Measurements from ENCODE around the gene PRPF4.
"Not testable (repeated sequence)": the region's sequence is repeated elsewhere in the genome, so short reads cannot be mapped to it uniquely, and the experiment has no call there.

PRPF4 gene

DNA sequence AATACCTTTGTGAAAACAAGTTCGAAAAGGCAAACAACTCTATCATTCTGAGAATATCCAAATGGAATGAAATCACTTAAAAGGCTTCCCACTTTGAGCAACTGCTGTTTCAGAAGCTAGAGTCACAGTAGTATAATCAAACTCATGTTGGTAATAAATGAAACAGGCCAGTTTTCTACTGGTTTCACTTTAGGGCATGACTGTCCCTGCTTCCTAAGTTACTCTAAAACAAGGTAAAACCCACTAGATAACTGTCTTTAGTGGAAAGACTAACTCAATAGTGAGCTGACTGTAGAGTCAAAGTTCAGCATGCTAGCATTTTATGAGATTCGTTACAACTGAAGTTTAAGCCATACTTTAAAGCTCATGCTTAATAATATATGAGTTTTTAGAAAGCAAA lies 6.1 kb upstream of the PRPF4 start:
- DNase-seq, result no peak

GRCh38 chr9:113269871-113270270 lies 5.6 kb upstream of the PRPF4 start:
- DNase-seq, result no peak

DNA sequence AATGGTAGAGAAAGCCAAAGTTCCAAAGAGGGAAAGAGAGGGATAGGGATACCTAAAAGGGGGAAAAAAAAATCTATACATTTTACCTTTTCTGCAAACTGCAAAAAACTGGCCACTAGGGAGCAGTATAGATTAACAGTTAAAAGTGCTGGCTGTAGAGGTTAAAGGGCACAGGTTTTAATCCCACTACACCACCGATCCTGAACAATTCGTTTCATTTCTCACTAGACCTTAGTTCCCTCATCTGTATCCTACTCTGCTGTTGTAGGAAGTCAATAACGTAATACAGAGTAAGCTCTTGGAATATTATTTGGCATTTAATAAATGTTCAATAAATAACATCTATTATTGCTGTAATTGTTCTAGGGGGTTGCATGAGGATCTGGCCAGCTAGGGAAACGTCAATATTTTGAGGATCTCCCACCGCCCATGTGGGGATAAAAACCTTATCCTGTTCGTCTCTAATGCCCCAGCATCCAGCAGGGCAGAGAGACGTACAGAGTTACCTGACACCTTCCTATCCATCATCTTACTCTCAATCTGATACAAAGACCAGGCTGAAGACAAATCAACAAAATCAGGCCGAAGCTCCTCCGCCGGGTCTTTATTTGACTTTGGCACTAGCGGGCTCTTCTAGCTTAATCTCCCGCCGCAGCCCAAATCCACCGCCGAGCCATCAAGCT lies 843 bp upstream of the PRPF4 start:
- DNase-seq, result peak; percentile 64

DNA sequence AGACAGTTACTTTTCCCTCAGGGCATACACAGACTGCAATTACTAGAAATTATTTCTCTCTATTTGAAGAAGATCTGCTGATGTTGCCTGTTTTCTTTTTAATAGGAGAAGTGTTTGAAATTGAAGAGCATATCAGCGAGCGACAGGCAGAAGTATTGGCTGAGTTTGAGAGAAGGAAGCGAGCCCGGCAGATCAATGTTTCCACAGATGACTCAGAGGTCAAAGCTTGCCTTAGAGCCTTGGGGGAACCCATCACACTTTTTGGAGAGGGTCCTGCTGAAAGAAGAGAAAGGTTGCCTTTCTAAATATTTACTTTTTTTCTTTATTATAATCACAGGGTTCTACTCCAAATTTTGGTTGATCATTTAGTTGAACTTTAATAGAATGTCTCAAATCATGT lies 3.4 kb downstream of the PRPF4 start:
- DNase-seq, result no peak

DNA sequence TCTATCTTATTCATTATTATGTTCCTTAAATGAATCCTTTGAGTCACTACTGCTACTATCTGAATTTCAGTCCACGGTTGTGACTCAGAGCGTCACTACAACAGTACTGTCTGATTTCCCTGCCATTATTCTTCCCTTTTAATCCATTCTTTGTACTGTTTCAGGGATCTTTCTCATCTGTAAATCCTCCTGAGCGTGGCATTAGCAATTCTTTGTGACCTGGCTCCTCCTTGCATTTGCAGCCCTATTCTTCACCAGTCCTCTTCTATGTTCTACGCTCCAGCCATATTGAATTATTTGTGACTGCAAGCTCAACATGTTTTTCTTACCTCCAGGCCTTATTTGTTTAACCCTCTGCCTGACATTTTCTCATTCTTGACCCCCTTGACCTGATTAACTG lies 5.9 kb downstream of the PRPF4 start:
- no peak for DNase-seq

- DNase-seq, result no peak
These were observed 13.6 kb downstream of the PRPF4 start for GRCh38 chr9:113289091-113289490.

- DNase-seq, result no peak
These were observed 14.7 kb downstream of the PRPF4 start for GRCh38 chr9:113290052-113290607.

DNA sequence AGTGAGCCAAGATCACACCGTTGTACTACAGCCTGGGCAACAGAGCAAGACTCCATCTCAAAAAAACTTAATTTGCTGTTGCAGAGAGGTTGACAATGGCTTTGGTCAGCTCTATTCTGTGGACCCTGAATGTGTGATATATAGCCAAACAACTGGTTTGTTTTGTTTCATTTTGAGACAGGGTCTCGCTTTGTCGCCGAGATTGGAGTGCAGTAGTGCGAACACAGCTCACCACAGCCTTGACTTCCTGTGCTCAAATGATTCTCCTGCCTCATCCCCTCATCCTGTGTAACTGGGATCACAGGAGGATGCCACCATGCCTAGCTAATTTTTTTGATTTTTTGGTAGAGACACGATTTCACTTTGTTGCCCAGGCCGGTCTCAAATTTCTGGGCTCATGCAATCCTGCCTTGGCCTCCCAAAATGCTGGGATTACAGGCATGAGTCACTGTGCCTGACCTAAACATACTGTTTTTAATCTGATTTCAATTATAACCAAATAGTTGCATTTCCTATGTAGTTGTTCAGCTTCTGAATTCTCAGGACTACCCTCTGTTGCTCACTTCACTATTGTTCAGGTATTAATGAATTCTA lies 17.9 kb downstream of the PRPF4 start:
- no peak for DNase-seq

GRCh38 chr9:113296247-113296646 lies 20.8 kb downstream of the PRPF4 start:
- DNase-seq, result not testable (repeated sequence)

DNA sequence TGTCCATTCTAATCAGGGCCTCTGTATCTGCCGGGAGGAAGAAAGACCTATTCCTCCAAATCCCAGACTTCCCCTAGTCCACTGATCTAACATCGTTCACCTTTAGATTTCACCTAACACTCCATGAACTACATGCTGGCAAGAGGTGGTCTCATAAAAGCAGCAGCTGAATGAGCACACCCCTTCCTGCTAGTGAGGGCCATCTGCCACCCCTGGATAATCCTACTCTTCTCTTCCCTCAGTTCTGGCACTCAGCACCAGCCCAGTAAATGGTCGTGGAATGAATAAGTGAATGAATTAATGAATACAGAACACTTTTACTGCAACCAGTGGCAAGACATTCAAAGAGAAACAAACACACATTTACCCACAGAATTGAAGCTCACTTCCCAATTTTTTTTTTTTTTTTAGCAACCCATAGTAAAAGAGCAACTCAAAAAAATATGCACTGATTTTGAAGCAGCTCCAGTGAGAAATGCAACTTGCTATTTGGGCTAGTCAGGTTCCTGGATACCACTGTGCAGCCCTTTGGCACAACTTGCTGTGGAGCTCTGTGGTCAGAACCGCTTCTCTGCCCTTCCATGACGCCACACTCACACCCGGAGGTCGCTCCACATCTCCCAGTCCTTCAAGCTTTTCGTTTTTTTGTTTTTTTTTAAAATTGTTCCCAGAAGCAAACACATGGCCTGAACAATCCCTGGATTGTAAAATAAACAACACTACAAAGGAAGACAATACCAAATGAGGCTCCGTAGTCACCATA lies 21.5 kb downstream of the PRPF4 start:
- DNase-seq, result no peak

DNA sequence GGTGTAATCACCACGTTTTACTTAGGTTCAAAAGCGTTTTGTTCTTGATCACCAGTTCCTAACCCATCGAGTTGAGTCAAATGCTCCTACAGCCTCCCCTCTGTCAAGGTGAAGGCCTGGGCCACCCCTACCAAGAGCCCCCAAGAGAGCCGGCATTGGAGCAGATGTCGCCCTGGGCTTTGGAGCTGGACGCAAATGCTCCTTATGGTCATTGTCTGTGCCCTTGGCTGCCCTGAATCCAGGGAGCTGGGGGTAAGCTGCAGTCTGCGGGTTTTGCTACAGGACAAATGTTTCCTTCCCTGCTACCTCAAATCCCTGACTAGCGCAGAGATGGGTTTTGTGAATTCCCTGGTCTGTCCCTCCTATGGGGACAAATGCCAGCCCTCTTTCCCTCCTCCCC lies 22.9 kb downstream of the PRPF4 start:
- DNase-seq, result no peak

- peak; percentile 85 for DNase-seq
These were observed 23.7 kb downstream of the PRPF4 start for GRCh38 chr9:113298924-113299770.

GRCh38 chr9:113299800-113300292 lies 24.4 kb downstream of the PRPF4 start:
- DNase-seq, result peak; percentile 63

- no peak for DNase-seq
These were observed 26.1 kb downstream of the PRPF4 start for GRCh38 chr9:113301548-113301947.

DNA sequence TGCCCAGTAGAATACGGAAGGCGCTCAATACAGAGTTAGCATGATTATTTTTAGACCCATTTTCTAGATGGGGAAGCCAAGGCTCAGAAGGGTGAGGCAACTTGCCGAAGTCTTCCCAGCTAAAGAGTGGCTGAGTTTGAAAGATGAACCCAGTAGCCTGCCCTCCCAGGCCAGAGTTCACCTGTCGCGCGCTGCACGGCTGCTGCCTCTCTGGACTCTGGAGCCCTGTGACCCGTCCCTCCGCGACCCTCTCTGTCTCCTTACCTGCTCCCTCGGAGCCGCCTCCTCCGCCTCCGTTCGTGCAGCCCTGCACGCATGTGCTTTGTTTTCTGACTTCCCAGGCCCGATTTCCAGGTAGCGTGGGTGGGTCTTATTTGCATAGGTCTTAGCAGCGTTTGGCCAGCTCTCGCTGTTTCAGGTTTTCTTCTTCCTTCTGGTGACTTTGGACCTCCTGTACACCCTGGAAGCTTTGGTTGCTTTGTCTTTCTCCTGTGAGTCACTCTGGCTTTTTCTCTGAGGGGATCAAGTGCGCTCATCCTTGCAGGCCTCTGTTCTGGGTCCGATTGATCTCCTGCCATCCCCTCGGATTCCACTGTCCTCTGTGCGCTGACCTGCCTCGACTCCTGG lies 27.4 kb downstream of the PRPF4 start, which contains the start of gene RNF183:
RNF183 (minus strand) TSS at position 585 of the 627 bp plus-strand sequence. CDS start 5,192 bp downstream, outside the sequence.
- DNase-seq, result no peak

DNA sequence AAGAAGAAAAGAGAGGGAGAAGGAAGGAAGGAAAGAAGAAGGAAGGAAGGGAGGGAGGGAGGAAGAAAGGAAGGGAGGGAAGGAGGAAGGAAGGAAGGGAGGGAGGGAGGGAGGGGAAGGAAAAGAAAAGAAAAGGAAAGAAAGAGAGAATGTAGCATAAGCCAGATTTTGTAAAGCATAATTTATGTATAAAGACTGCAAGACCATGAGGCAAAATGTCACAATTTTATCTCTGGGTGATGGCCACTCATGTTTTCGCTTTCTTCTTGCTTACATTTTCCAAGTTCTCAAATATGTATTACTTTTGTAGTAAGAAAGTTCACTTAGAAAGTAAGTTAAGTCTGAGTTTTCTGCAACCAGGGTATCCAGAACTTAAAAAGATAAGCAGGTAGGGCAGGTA lies 31.1 kb downstream of the PRPF4 start:
- no peak for DNase-seq

DNA sequence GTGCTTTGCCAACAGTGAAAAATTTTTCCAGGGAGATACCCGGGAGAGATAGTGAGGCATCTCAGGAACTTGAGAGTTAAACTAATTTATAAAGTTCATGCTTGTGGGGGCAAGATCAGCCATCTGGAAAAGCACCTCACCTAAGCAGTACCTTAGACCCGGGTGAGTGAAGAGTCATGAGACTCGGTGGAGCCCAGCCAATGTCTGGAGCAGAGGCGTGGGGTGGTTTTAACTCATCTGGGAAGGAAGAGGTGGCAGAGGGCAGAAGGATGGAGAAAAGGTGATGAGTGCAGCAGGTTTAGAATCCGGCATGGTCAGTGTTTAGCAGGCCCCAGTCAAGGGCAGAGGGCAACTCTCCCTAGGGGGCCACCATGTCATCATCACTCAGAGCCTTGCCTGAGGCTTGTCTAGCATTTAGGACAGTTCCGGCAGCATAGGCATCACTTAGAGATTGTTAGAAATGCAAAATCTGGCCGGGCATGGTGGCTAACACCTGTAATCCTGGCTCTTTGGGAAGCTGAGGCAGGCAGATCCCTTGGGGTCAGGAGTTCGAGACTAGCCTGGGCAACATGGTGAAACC lies 32.0 kb downstream of the PRPF4 start:
- no peak for DNase-seq

GRCh38 chr9:113309204-113309813 lies 33.9 kb downstream of the PRPF4 start:
- peak; percentile 10 for DNase-seq

- no peak for DNase-seq
These were observed 35.1 kb downstream of the PRPF4 start for GRCh38 chr9:113310538-113310937.

GRCh38 chr9:113311961-113312360 lies 36.5 kb downstream of the PRPF4 start:
- no peak for DNase-seq

GRCh38 chr9:113313261-113313660 lies 37.8 kb downstream of the PRPF4 start:
- no peak for DNase-seq
